ENCODE results near the gene ADAM22.

The ADAM22 gene

DNA sequence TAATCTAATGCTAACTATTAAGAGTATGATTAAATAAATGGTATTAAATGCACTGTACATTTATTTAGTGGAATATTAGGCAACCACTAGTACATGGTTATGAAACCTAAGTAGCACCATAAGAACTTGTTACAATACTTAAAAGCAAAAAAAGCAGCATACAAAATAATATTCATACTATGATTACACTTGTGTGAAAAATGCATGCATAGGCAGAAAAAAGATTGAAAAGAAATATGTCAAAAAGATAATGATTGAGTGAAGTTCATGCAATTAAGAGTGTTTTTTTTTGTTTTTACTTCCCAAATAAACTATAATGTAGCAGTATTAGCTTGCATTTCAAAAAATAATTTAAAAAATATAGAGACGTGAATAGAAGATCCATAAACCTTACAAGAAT, 305.8 kb downstream of the ADAM22 start:
- H3K4me1 ChIP-seq (ENCODE audit: control extremely low read depth in 1 of 4, control insufficient read depth in 4 of 4, insufficient read depth in 4 of 4, low read length in 3 of 4) = no peaks in the 10 kb centered on the region
- DNase-seq = no peak
- H3K36me3 ChIP-seq (ENCODE audit: control insufficient read depth in 4 of 4, insufficient read depth in 4 of 4, low read length in 3 of 4) = no peaks in the 10 kb centered on the region
- no CpG with 5 or more reads among the region's 1 CpG for WGBS (ENCODE audit: insufficient coverage)
- CTCF ChIA-PET = no interaction called here
- H3K27me3 ChIP-seq (replicated peaks in 2 of 5; ENCODE audit: control insufficient read depth in 4 of 5, insufficient read depth in 5 of 5, low read length in 4 of 5) = no peaks in the 10 kb centered on the region
- H3K9me3 ChIP-seq (ENCODE audit: control extremely low read depth in 1 of 5, control insufficient read depth in 4 of 5, insufficient read depth in 2 of 5, low read depth in 1 of 5, low read length in 4 of 5) = no peaks in the 10 kb centered on the region
- POLR2A ChIA-PET = no interaction called here
- no peak overlapping the region for H3K4me3 ChIP-seq (ENCODE audit: control insufficient read depth in 1 of 7, extremely low read depth in 1 of 7, insufficient read depth in 4 of 7, low read depth in 2 of 7, low read length in 6 of 7)
- no peak overlapping the region for H3K27ac ChIP-seq (ENCODE audit: insufficient read depth in 1 of 2, low read depth in 1 of 2, low read length in 2 of 2, poor library complexity in 1 of 2, severe bottlenecking in 2 of 2)

DNA sequence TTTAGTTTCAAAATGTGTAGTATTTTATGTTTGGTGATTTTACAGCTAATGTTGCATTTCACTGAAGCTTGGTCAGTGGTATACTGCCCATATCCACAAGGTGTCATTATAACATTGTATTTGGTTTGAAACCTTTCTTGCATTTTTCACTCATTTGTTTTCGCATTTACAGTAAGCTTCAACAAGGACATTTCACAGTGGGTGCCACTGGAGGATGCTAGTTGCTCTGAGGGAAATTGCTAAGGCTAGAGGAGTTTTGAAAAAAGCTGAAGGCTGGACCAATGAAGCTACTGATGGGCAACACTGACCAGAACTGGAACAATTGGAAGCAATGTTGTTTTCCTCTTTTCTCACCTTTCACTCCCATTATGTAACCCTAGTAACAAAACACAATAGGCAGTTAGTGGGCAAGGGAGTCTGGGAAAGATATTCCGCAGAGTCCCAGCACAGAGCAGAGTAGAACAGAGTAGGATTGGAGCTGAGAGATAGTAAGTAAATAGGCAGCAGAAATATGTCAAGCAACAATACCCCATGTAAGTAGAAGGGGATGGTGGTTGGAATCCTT, 309.4 kb downstream of the ADAM22 start:
- POLR2A ChIA-PET = no interaction called here
- peak; percentile 50 to 75 (median 73) for DNase-seq

DNA sequence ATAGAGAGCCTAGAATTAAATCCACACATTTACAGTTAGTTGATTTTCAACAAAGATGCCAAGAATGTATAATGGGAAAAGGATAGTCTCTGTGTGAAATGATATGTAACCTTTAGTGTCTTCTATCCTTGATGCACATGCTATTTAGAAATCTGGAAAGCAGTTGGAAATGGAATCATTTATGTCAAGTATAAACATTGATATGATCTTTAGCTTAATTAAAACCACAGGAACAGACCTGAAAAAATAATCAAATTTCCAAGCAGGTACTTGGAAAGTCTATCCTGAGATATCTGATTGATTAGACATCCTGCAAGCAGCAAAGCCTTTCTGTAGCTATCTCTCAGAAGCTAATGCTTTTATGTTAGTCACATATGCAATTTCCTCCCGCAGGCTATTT, 310.2 kb downstream of the ADAM22 start:
- no peak overlapping the region for H3K27ac ChIP-seq (ENCODE audit: insufficient read depth in 1 of 2, low read depth in 1 of 2, low read length in 2 of 2, poor library complexity in 1 of 2, severe bottlenecking in 2 of 2)
- no peak overlapping the region for H3K4me3 ChIP-seq (ENCODE audit: control insufficient read depth in 1 of 7, extremely low read depth in 1 of 7, insufficient read depth in 4 of 7, low read depth in 2 of 7, low read length in 6 of 7)
- no CpG with 5 or more reads among the region's 1 CpG for WGBS (ENCODE audit: insufficient coverage)
- H3K36me3 ChIP-seq (ENCODE audit: control insufficient read depth in 4 of 4, insufficient read depth in 4 of 4, low read length in 3 of 4) = no peaks in the 10 kb centered on the region
- no peaks in the 10 kb centered on the region for H3K4me1 ChIP-seq (ENCODE audit: control extremely low read depth in 1 of 4, control insufficient read depth in 4 of 4, insufficient read depth in 4 of 4, low read length in 3 of 4)
- ChIA-PET CTCF (interaction anchor here (1.4 to 2.6 kb wide), 5 partner anchors 16 to 1378 kb away, joined by 5 to 11 read pairs (median 6); no protein-coding TSS in a partner anchor), POLR2A (no interaction called here)
- no peaks in the 10 kb centered on the region for H3K27me3 ChIP-seq (replicated peaks in 2 of 5; ENCODE audit: control insufficient read depth in 4 of 5, insufficient read depth in 5 of 5, low read length in 4 of 5)
- no peak for DNase-seq
- no peaks in the 10 kb centered on the region for H3K9me3 ChIP-seq (ENCODE audit: control extremely low read depth in 1 of 5, control insufficient read depth in 4 of 5, insufficient read depth in 2 of 5, low read depth in 1 of 5, low read length in 4 of 5)

More for the DNA sequence above, 309.4 kb downstream of the ADAM22 start:
- no peaks in the 10 kb centered on the region for H3K27me3 ChIP-seq (replicated peaks in 2 of 5; ENCODE audit: control insufficient read depth in 4 of 5, insufficient read depth in 5 of 5, low read length in 4 of 5)
- CTCF ChIA-PET = interaction anchor here (0.7 to 2.6 kb wide), 11 partner anchors 17 to 1528 kb away, joined by 3 to 11 read pairs (median 5); no protein-coding TSS in a partner anchor
- H3K4me3 ChIP-seq (ENCODE audit: control insufficient read depth in 1 of 7, extremely low read depth in 1 of 7, insufficient read depth in 4 of 7, low read depth in 2 of 7, low read length in 6 of 7) = no peak overlapping the region
- WGBS (ENCODE audit: insufficient coverage) = 50% methylated on average over 2 of the region's 2 CpGs
- H3K36me3 ChIP-seq (ENCODE audit: control insufficient read depth in 4 of 4, insufficient read depth in 4 of 4, low read length in 3 of 4) = no peaks in the 10 kb centered on the region
- no peaks in the 10 kb centered on the region for H3K9me3 ChIP-seq (ENCODE audit: control extremely low read depth in 1 of 5, control insufficient read depth in 4 of 5, insufficient read depth in 2 of 5, low read depth in 1 of 5, low read length in 4 of 5)
- H3K27ac ChIP-seq (ENCODE audit: insufficient read depth in 1 of 2, low read depth in 1 of 2, low read length in 2 of 2, poor library complexity in 1 of 2, severe bottlenecking in 2 of 2) = no peak overlapping the region
- no peaks in the 10 kb centered on the region for H3K4me1 ChIP-seq (ENCODE audit: control extremely low read depth in 1 of 4, control insufficient read depth in 4 of 4, insufficient read depth in 4 of 4, low read length in 3 of 4)

Measured in common myeloid progenitor, CD34-positive (primary cell).